Panc1 (cell line): ENCODE data around the gene FAM50B. TPM values are rescaled to one million over a fixed set of nuclear protein-coding genes. Genes with fewer than 3 reads are reported as not detected.

ENCODE experiments used
- ATAC-seq: fragments of 200-7000 bp; cut with Tn5 transposase; 2 replicates; pipeline ENCODE4 v1.9.1; 2020; ENCODE audit warnings: mild to moderate bottlenecking, moderate library complexity
- BruUV-seq: library from RNA; stranded (reverse); fragments of 400-500 nt; replicated peaks from 2 replicates; lab custom pipeline; 2021; lab: Mats Ljungman, UMichigan
- CTCF ChIA-PET: fragments of 300-600 bp; sonication (Branson Sonifier 250); formaldehyde crosslinking; loops from one replicate; lab custom pipeline; 2022; ENCODE audit warnings: antibody characterized with exemption; lab: Charles Lee
- POLR2A ChIA-PET: fragments of 300-600 bp; sonication (Branson Sonifier 250); formaldehyde crosslinking; loops from one replicate; lab custom pipeline; 2022; ENCODE audit warnings: antibody characterized with exemption; lab: Charles Lee
- DNase-seq: peaks from one replicate; pipeline ENCODE4 v3.0.0-alpha.2; 2010; ENCODE audit warnings: low read depth, low spot score
- H3K27ac ChIP-seq: 2 replicates; pipeline ENCODE4 v1.5.1; 2011; ENCODE audit warnings: mild to moderate bottlenecking, low read length, inconsistent platforms
- H3K27me3 ChIP-seq: fragments of 200-500 bp; sonication (Bioruptor generic); 2 replicates; pipeline ENCODE4 v1.6.0; 2014; ENCODE audit warnings: low read length, inconsistent platforms; ENCODE audit not compliant: control insufficient read depth, insufficient read depth
- H3K36me3 ChIP-seq: fragments of 200-500 bp; sonication (Bioruptor generic); 2 replicates; pipeline ENCODE4 v1.5.1; 2014; ENCODE audit warnings: inconsistent platforms, mild to moderate bottlenecking, low read length, moderate library complexity; ENCODE audit not compliant: control insufficient read depth, insufficient read depth
- H3K4me1 ChIP-seq: 2 replicates; pipeline ENCODE4 v1.5.1; 2011; ENCODE audit warnings: inconsistent platforms, mild to moderate bottlenecking, low read length, moderate library complexity; ENCODE audit not compliant: control insufficient read depth, insufficient read depth
- H3K4me3 ChIP-seq, 2 experiments: 2 replicates each; pipeline ENCODE4 v1.5.1; 2011 to 2012; ENCODE audit warnings: low read depth in 2 of 2, low read length in 2 of 2, mild to moderate bottlenecking in 2 of 2, inconsistent platforms in 1 of 2, moderate library complexity in 1 of 2
- H3K9me3 ChIP-seq: fragments of 200-500 bp; sonication (Bioruptor generic); 2 replicates; pipeline ENCODE4 v1.5.1; 2014; ENCODE audit warnings: low read depth, mild to moderate bottlenecking, inconsistent platforms, low read length, moderate library complexity; ENCODE audit not compliant: control insufficient read depth, insufficient read depth
- CTCF ChIP-seq: fragments of 450-650 bp; IDR thresholded peaks from 2 replicates; pipeline ENCODE4 v1.5.1; 2017; ENCODE audit warnings: mild to moderate bottlenecking
- POLR2AphosphoS5 ChIP-seq: IDR thresholded peaks from 2 replicates; pipeline ENCODE4 v1.6.1; 2012; ENCODE audit warnings: mild to moderate bottlenecking, low read depth, low read length, moderate library complexity
- REST ChIP-seq, 2 experiments: IDR thresholded peaks; 2 replicates each; pipeline ENCODE4 v1.6.1; 2011 to 2012; ENCODE audit warnings: low read depth in 2 of 2, control low read depth in 1 of 2, low read length in 1 of 2, mild to moderate bottlenecking in 1 of 2, moderate library complexity in 1 of 2; ENCODE audit not compliant: insufficient read depth in 1 of 2
- SIN3A ChIP-seq: IDR thresholded peaks from 2 replicates; pipeline ENCODE4 v1.6.1; 2012; ENCODE audit warnings: low read depth, mild to moderate bottlenecking, low read length, moderate library complexity, borderline replicate concordance; ENCODE audit not compliant: insufficient read depth
- TCF7L2 ChIP-seq: IDR thresholded peaks from 2 replicates; pipeline ENCODE4 v1.6.1; 2011; ENCODE audit warnings: mild to moderate bottlenecking, low read depth, low read length, inconsistent platforms
- in situ Hi-C: cut with HindIII; loops from 2 replicates; pipeline ENCODE4 v1.10.0; 2016; ENCODE audit warnings: low sequenced_read_pairs, low pct_unique_long_range_greater_than_20kb
- intact Hi-C: fragments of 100-400 bp; cut with micrococcal nuclease; formaldehyde crosslinking; loops from one replicate; pipeline ENCODE4 v1.10.0; 2022; ENCODE audit not compliant: unreplicated experiment
- total RNA-seq: library from RNA; stranded (reverse); gene quantifications from one replicate; pipeline ENCODE4 v1.2.1, GENCODE V29; 2021; ENCODE audit not compliant: unreplicated experiment

The FAM50B gene
- total RNA-seq, 1 experiment from 2014 or later: not detected

- H3K27me3 ChIP-seq: no peaks in the 10 kb centered on the region
- peaks cover 11% of the 10 kb centered on the region for H3K4me1 ChIP-seq
- no peak for DNase-seq
- BruUV-seq: no TSS peak
- peak; percentile 28 for ATAC-seq
- ChIA-PET CTCF (interaction anchor here (0.8 to 1.2 kb wide), 3 partner anchors 45 to 138 kb away, joined by 3 to 5 read pairs (median 3); no protein-coding TSS in a partner anchor), POLR2A (no interaction called here)
- H3K4me3 ChIP-seq: no peak overlapping the region
- H3K36me3 ChIP-seq: no peaks in the 10 kb centered on the region
- intact Hi-C loops (loop anchor here (2.0 kb wide), 1 partner anchor 144 kb away; no protein-coding TSS in a partner anchor), in situ Hi-C loops (no loop called here)
- no peak overlapping the region for H3K27ac ChIP-seq
- H3K9me3 ChIP-seq: no peaks in the 10 kb centered on the region
- TF ChIP-seq CTCF: peak; percentile 61
- no peak for TF ChIP-seq SIN3A
These were observed 38.1 kb downstream of the FAM50B start for GRCh38 chr6:3887150-3887700.

- ATAC-seq: no peak
- no peaks in the 10 kb centered on the region for H3K27me3 ChIP-seq
- peak; percentile 32 for DNase-seq
- POLR2A ChIA-PET: no interaction called here
- CTCF ChIA-PET: interaction anchor here (0.6 to 1.2 kb wide), 2 partner anchors 139 to 447 kb away, joined by 3 to 5 read pairs; no protein-coding TSS in a partner anchor
- no peak overlapping the region for H3K4me3 ChIP-seq
- in situ Hi-C loops (no loop called here), intact Hi-C loops (no loop called here)
- H3K36me3 ChIP-seq: no peaks in the 10 kb centered on the region
- BruUV-seq: no TSS peak
- H3K27ac ChIP-seq: peak overlapping the region; percentile 48; the same call in 1 of the 2 replicates
- no peaks in the 10 kb centered on the region for H3K9me3 ChIP-seq
- peaks cover 11% of the 10 kb centered on the region for H3K4me1 ChIP-seq
- TF ChIP-seq SIN3A (no peak), TCF7L2 (no peak), POLR2AphosphoS5 (no peak), REST (IDR thresholded peaks at IDR 0.05; ENCODE audit: insufficient read depth in 1 of 2, low read depth in 2 of 2, low read length in 1 of 2) (no peak), CTCF (no peak)
These were observed 39.2 kb downstream of the FAM50B start for GRCh38 chr6:3888153-3888957.
